IPS-15b (cell line): Measurements from ENCODE around the gene BEX5.
"Not testable (repeated sequence)": the region's sequence is repeated elsewhere in the genome, so short reads cannot be mapped to it uniquely, and the experiment has no call there.

ENCODE experiments used
- H3K27me3 ChIP-seq: one replicate; pipeline ENCODE4 v1.6.1; 2013; ENCODE audit warnings: low read length; ENCODE audit not compliant: control insufficient read depth, insufficient read depth
- H3K36me3 ChIP-seq: one replicate; pipeline ENCODE4 v1.6.1; 2013; ENCODE audit warnings: low read length; ENCODE audit not compliant: control insufficient read depth, insufficient read depth
- H3K4me1 ChIP-seq: one replicate; pipeline ENCODE4 v1.6.1; 2013; ENCODE audit warnings: mild to moderate bottlenecking, low read length; ENCODE audit not compliant: control insufficient read depth, insufficient read depth
- H3K4me3 ChIP-seq: one replicate; pipeline ENCODE4 v1.5.1; 2013; ENCODE audit warnings: low read depth, low read length
- H3K9ac ChIP-seq: one replicate; pipeline ENCODE4 v1.6.1; 2013; ENCODE audit warnings: low read depth, mild to moderate bottlenecking, low read length
- H3K9me3 ChIP-seq: one replicate; pipeline ENCODE4 v1.6.1; 2013; ENCODE audit warnings: mild to moderate bottlenecking, low read length; ENCODE audit not compliant: control insufficient read depth, insufficient read depth

BEX5 gene

GRCh38 chrX:102155806-102156179 lies at the start of gene BEX5:
Gene BEX5 (minus strand): TSS chrX:102155977. CDS start chrX:102154265, 1,712 bp downstream.
- no peaks in the 10 kb centered on the region for H3K4me1 ChIP-seq
- no peak within 1 kb of the TSS for H3K9ac ChIP-seq
- H3K27me3 ChIP-seq = peaks cover 4% of the 10 kb centered on the region
- H3K36me3 ChIP-seq = no peaks in the 10 kb centered on the region
- H3K4me3 ChIP-seq = peak within 1 kb of the TSS; percentile 65
- H3K9me3 ChIP-seq = no peaks in the 10 kb centered on the region

- H3K9me3 ChIP-seq = no peaks in the 10 kb centered on the region
- H3K4me1 ChIP-seq = no peaks in the 10 kb centered on the region
- no peak overlapping the region for H3K9ac ChIP-seq
- no peaks in the 10 kb centered on the region for H3K36me3 ChIP-seq
- no peaks in the 10 kb centered on the region for H3K27me3 ChIP-seq
- H3K4me3 ChIP-seq = no peak overlapping the region
Measured at GRCh38 chrX:102185967-102186720, 30.4 kb upstream of the BEX5 start.

GRCh38 chrX:102154900-102155805 lies 624 bp downstream of the BEX5 start:
- Histone ChIP-seq H3K9ac (no peak overlapping the region), H3K4me3 (peak overlapping the region; percentile 65), H3K36me3 (no peaks in the 10 kb centered on the region), H3K27me3 (peaks cover 4% of the 10 kb centered on the region), H3K9me3 (no peaks in the 10 kb centered on the region), H3K4me1 (no peaks in the 10 kb centered on the region)

GRCh38 chrX:102154218-102154860 lies 1.4 kb downstream of the BEX5 start:
- H3K9ac ChIP-seq = no peak overlapping the region

DNA sequence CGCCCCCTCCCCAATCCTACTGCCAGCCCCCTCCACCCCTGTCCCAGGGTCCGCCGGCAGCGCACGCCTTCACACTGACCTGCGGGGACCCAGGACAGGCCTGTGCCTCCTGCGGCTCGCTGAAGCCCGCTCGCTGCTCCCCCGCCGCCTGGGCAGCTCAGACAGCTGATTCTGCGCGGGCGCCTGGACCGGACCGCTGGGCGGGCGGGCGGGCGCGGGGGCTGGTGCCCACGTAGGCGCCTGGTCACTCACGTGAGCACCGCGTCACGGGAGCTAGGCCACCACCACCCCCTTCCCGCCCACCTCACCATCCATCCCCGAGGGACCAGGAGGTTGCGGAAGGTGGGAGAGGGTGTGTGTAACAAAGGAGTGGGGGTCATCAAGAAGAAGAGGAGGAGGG lies 13.5 kb downstream of the BEX5 start, which contains the start of gene TCEAL6:
Gene TCEAL6 (minus strand): TSS at position 208 of the 400 bp plus-strand sequence.
- H3K9ac ChIP-seq, H3K4me1 ChIP-seq, H3K9me3 ChIP-seq, H3K36me3 ChIP-seq: not testable (repeated sequence)
- Histone ChIP-seq H3K4me3 (peak within 1 kb of the TSS; percentile 30), H3K27me3 (peaks cover 18% of the 10 kb centered on the region)

More at GRCh38 chrX:102154218-102154860, 1.4 kb downstream of the BEX5 start:
- no peaks in the 10 kb centered on the region for H3K4me1 ChIP-seq
- no peaks in the 10 kb centered on the region for H3K9me3 ChIP-seq
- peaks cover 4% of the 10 kb centered on the region for H3K27me3 ChIP-seq
- no peaks in the 10 kb centered on the region for H3K36me3 ChIP-seq
- peak overlapping the region; percentile 65 for H3K4me3 ChIP-seq

DNA sequence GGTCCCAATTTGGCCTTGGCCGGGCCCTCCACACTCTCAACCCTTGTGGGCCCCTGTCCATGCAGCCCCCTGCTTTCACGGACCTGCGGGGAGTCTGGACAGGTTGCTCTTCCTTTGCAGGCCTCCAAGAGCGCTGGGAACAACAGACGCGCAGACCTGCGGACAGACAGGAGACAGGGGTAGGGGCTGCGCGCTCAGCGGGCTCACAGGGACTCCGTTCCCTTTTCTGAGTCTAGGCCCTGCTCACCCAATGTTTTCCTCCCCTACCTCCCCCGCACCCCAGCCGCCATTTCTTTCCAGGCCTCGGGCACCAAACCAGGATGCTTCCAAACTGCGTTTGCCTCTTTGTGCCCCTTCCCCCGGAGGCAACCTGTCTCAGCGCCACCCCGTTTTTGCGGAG lies 14.1 kb downstream of the BEX5 start:
- peak overlapping the region; percentile 30 for H3K4me3 ChIP-seq
- peaks cover 18% of the 10 kb centered on the region for H3K27me3 ChIP-seq
- not testable (repeated sequence) for H3K36me3 ChIP-seq, H3K9ac ChIP-seq, H3K9me3 ChIP-seq, H3K4me1 ChIP-seq

DNA sequence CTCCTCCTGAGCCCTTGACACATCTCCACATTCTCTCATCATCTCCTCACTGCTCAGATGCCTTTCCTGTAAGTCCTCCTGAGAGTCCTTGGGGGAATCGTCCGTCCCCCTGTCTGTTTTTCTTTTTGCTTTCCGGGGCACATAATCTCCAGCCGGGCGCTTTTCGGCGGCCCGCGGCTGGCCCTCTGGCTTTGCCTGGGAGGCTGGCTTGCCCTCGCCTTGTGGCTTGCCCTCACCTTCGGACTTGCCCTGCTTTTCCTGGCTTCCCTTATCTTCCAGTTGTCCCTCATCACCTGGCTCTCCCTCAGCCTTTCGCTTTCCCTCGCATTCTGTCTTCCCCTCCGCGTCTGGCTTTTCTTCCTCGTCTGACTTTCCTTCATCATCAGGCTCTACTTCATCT lies 14.9 kb downstream of the BEX5 start:
- H3K4me1 ChIP-seq, H3K9ac ChIP-seq, H3K36me3 ChIP-seq, H3K4me3 ChIP-seq, H3K9me3 ChIP-seq: not testable (repeated sequence)
- H3K27me3 ChIP-seq = peaks cover 18% of the 10 kb centered on the region

DNA sequence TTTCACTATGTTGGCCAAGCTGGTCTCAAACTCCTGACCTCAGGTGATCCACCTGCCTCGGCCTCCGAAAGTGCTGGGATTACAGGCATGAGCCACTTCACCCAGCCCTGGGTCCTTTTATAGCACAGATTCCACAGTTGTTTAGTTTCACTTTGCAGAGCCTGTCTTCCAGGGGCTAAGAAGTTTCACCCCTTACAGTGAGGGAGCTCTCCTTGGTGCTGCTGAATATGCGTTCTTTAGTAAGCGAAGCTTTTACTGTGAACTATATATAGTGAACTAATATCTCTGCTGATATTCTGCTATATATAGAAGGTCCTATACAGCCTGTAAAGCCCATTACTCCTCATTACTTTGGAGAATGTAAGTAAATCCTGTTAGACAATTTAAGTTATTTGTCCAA lies 17.7 kb downstream of the BEX5 start:
- H3K36me3 ChIP-seq = no peaks in the 10 kb centered on the region
- H3K4me3 ChIP-seq = no peak overlapping the region
- H3K27me3 ChIP-seq = peaks cover 12% of the 10 kb centered on the region

GRCh38 chrX:102129473-102129872 lies 26.3 kb downstream of the BEX5 start:
- Histone ChIP-seq H3K36me3 (no peaks in the 10 kb centered on the region), H3K9me3 (no peaks in the 10 kb centered on the region), H3K9ac (no peak overlapping the region), H3K27me3 (peaks cover 13% of the 10 kb centered on the region), H3K4me1 (no peaks in the 10 kb centered on the region), H3K4me3 (no peak overlapping the region)

More for the DNA sequence above, 17.7 kb downstream of the BEX5 start:
- Histone ChIP-seq H3K9ac (no peak overlapping the region), H3K9me3 (no peaks in the 10 kb centered on the region), H3K4me1 (no peaks in the 10 kb centered on the region)

GRCh38 chrX:102126863-102127262 lies 28.9 kb downstream of the BEX5 start:
- H3K27me3 ChIP-seq = peaks cover 27% of the 10 kb centered on the region
- H3K9ac ChIP-seq = no peak overlapping the region
- no peaks in the 10 kb centered on the region for H3K36me3 ChIP-seq
- H3K4me3 ChIP-seq = no peak overlapping the region
- H3K4me1 ChIP-seq = no peaks in the 10 kb centered on the region
- H3K9me3 ChIP-seq = no peaks in the 10 kb centered on the region

DNA sequence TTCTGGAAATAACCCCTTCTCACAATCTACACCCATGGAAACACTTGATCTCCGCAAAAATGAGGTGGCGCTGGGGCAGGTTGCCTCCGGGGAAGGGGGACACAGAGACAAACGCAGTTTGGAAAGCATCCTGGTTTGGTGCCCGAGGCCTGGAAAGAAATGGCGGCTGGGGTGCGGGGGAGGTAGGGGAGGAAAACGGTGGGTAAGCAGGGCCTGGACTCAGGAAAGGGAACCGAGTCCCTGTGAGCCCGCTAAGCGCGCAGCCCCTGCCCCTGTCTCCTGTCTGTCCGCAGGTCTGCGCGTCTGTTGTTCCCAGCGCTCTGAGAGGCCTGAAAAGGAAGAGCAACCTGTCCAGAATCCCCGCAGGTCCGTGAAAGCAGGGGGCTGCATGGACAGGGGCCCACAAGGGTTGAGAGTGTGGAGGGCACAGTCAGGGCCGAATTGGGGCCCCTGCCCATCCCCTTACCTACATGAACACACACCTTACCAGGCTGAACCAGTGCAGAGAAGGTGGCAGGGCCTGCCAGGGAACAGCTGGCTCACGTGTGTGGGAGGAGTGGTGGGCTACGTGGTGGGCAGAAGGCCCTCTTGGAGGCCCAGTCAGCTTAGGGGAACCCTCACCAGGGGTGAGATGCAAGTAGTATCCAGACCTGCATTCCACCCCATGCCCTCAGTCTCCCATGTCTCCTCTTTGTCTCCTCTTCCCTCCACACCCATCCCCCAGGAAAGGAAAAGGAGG lies 29.5 kb downstream of the BEX5 start:
- peaks cover 27% of the 10 kb centered on the region for H3K27me3 ChIP-seq
- H3K9ac ChIP-seq, H3K9me3 ChIP-seq, H3K4me1 ChIP-seq, H3K36me3 ChIP-seq: not testable (repeated sequence)
- H3K4me3 ChIP-seq = peak overlapping the region; percentile 50
